HG03520 (cell line): ENCODE data around the gene ZDHHC4.
"Not testable (repeated sequence)": the region's sequence is repeated elsewhere in the genome, so short reads cannot be mapped to it uniquely, and the experiment has no call there.

Experiments
- ATAC-seq: cut with Tn5 transposase; IDR thresholded peaks from one replicate; pipeline ENCODE4 v1.9.1; 2021; ENCODE audit warnings: mild to moderate bottlenecking, moderate library complexity; ENCODE audit not compliant: unreplicated experiment

Gene ZDHHC4

DNA sequence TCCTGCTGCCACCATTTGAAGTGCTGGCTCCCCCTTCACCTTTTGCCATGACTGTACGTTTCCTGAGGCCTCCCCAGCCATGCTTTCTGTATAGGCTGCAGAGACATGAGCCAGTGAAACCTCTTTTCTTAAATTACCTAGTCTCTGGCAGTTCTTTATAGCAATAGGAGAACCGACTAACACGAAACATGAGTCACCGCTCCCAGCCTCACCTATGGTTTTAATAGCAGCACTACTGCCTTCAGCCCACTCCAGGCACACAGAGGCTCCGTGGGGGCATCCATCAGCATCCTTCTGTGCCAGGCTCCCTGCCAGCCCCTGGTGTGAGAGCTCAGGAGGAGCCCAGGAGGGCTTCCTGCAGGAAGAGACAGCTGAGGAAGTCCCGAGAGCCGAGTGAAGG is 54.4 kb downstream of the ZDHHC4 start:
- no peak for ATAC-seq

DNA sequence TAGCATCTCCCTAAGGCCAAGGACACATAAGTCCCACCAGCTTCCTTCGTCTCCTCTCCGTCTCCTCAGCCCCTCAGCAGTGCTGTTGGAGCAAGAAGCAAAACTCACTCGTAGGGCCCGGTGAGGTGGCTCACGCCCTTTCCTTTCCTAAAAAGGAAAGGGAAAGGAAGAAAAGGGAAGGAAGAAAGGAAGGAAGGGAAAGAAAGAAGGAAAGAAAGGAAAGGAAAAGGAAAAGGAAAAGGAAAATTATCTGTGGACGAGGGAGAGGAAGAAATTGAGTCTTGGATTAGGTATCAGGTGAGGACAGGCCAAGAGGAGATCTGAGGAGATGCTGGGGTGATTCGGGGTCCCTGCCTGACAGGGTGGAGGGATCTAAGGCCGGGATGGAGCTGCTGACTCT is 56.8 kb downstream of the ZDHHC4 start:
- no peak for ATAC-seq

DNA sequence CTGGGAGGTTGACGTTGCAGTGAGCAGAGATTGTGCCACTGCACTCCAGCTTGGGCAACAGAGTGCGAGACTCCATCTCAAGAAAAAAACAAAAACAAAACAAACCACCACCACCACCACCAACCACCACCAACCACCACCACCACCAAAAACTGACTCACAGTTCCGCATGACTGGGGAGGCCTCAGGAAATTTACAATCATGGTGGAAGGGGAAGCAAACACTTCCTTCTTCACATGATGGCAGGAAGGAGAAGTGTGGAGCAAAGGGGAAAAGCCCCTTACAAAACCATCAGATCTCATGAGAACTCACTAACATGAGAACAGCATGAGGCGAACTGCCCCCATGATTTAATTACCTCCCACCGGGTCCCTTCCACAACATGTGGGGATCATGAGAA is 57.7 kb downstream of the ZDHHC4 start:
- not testable (repeated sequence) for ATAC-seq

DNA sequence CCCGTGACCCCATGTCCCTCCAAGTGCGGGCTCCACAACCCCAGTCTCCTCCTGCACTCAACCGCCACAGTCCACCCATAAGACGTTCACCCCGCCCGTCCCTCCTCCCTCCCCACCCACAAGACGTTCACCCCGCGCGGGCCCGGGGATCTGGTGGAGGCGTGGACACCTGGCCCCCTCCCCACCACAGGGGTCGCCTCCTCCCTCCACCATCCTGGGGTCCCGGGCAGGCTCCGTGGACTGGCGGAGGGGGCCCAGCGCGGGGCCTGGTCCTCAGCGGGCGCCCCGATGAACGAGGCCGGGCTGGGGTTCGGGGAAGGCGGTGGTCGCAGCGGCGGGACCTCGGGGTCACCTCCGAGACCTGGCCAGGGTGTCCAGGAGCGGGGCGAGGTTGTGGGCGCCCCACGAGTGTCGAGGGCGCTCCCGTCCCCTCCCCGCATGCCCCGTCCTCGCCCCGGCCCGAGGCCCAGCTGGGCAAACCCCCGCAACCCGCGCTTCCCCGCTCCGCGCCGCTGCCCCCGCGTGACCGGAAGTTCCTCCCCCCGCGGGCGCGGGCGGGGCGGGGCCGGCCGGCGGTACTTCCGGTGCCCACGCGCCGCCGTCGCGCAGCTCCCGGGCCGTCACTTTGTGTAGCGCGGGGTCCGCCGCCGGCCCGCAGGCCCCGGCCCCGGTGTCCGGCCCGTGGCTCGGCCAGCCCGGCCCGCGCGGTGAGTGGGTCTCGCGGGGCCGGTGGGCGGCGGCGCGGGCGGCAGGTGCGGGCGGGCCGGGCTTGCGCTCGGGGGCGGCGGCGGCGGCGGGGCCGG is 59.7 kb downstream of the ZDHHC4 start, which contains the start of gene ZNF316:
Gene ZNF316, plus strand, starts transcription at position 578 of the 803 bp plus-strand sequence. CDS start 5,092 bp downstream, outside the sequence.
- ATAC-seq, result peak; percentile 51

DNA sequence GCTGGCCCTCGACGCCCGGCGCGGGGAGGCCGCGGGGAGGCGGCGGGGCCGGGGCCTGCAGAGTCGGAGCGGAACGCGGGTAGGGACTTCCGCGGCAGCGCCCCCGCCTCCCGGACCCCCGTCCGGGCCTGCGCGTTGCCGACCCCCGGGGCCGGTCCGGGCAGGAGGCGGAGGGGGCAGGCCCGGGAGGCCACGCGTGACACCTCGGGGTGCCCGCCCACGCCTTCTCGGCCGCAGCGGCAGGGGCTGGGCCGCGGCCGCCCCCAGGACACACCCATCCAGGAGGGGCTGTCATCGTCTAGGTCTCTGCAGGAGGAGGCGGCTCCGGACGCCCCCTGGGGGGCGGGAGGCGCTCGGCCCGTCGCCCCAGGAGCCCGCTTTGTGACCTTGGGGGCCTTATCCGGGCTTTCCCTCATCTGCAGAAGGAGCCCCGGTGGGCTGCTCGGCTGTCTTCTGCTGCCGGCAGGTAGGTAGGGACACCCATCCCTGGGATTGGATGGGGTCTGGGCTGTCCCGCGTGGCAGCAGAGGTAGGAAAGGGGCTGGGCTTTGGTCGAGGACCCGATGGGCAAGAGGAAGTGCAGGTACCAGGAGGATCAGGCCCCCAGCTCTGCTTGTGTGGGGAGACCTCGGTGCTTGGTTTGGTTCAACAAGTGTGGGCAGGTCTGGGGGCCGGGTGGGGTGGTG is 60.4 kb downstream of the ZDHHC4 start:
- ATAC-seq, result peak; percentile 74
